Activated CD4-positive, CD25-positive, alpha-beta regulatory T cell treated with anti-CD3 and anti-CD28 coated beads, Interleukin-2, amount 50 U/mL, for 16 hours (primary cell): ENCODE data around the gene ARPC5L.
"Not testable (repeated sequence)": the region's sequence is repeated elsewhere in the genome, so short reads cannot be mapped to it uniquely, and the experiment has no call there.

ENCODE experiments used
- DNase-seq: peaks from one replicate; pipeline ENCODE4 v3.0.0-alpha.2; 2020; ENCODE audit warnings: low read depth, low spot score

Gene ARPC5L

DNA sequence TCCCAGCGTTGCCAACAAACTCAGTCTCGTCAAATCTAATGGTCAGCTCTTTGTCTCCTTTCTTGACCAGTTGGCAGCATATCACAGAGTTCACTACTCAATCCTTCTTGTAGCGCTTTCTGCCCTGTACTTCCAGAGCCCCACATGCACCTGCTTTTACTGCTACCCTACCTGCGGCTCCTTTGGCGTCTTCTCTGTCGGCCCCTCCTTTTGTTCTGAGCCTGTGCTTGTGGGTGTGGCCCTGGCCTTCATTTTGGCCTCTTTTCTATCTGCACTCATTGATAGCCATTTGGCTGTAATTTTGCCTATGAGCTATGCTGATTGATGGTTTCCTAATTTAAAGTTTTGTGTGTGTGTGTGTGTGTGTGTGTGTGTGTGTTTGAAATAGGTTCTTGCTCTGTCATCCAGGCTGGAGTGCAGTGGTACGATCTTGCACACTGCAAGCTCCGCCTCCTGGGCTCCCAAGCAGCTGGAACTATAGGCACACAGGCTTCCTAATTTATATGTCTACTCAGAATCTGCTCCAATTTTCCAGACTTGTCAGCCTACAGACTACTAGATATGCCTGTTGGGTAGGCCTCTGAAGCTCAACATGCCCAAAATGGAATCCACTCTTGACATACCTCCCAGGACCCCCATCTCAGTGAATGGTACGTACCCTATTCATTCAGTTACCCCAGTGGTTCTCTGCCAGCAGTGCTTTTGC is 32.3 kb downstream of the ARPC5L start:
- no peak for DNase-seq

GRCh38 chr9:124894741-124895170 is 32.8 kb downstream of the ARPC5L start:
- peak; percentile 7 for DNase-seq

- no peak for DNase-seq
These were observed 35.9 kb downstream of the ARPC5L start for GRCh38 chr9:124897570-124898460.

GRCh38 chr9:124899845-124900244 is 37.9 kb downstream of the ARPC5L start:
- DNase-seq, result no peak

GRCh38 chr9:124906966-124907365 is 45.0 kb downstream of the ARPC5L start:
- DNase-seq, result no peak

DNA sequence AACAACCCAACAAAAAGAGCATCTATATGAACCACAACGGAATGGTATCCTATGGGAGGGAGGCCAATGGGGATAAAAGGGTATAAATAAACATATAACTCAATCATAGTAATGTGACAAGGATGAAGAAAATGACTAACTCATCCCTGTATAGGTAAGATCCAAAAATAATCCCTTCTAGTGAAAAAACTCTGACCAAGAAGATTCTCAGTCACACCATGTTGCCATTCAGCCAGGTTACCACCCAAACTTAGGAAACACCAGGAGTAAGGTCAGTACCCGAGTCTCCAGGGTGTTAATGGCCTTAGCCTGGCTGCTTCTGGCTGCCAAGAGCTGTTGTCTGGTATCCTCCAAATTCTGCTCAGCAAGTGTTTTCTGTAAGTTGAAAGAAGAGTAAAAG is 46.2 kb downstream of the ARPC5L start:
- no peak for DNase-seq

DNA sequence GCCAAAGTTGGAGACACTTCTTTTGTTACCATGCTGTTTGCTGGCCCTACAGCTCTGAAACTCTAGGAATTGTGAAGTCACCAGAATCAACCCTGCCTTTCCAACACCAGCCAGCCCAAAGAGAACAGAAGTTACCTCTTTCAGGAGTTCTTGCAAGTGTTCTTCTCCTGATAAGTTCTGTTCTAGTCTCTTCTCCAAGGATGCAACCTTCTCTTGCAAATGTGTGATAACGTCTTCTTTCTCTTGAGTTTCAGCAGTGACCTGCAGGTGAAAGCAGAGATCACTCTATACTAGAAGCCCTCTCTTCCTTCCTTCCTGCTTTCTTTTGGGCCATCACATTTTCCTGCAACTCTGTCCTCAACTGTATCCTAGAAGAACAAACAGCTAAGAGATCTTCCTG is 49.8 kb downstream of the ARPC5L start:
- no peak for DNase-seq

DNA sequence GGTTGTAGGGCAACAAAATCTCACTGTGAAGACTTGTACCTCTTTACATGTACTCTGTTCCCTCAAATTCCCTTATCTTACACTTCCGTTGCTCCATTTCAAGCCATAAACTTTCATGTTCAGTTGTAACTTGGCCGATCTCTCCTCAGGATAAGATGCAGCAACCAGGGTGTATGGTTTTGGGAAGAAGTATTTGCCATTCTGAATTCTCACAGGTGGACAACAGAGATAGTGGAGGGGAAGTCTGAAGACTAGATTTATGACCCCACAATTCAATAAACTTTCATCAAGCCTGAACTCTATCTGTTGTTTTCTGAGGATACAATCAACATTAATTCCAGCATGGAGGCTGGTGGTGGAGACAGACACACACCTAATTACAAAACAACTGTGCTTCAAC is 51.4 kb downstream of the ARPC5L start:
- no peak for DNase-seq

DNA sequence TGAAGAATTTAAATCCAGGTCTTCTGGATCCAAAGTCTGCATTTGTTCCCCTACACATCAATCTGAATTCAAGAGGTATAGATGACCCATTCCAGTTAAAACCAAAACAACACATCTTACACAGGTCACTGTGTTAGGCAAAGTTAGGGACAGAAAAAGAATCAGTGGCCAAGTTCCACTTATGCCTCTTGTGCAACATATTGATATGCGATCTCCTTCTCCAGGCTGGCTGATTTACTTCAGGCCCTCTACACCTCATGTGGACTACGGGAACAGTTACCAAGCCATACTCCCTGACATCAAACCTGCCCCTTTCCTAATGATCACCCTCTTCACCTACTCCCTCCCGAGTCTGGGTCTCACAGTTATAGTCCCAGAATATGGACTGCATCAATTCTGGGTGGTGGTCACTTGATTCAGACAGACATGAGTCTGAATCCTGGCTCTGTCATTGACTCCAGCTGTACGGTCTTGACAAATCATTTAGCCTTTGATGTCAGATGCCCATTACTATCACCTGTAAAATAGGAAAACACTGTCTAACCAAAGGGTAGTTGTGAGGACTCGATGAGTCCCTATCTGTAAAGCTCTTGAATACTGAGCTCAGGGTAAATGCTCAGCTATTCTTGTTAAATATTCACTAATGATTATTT is 52.9 kb downstream of the ARPC5L start:
- no peak for DNase-seq

DNA sequence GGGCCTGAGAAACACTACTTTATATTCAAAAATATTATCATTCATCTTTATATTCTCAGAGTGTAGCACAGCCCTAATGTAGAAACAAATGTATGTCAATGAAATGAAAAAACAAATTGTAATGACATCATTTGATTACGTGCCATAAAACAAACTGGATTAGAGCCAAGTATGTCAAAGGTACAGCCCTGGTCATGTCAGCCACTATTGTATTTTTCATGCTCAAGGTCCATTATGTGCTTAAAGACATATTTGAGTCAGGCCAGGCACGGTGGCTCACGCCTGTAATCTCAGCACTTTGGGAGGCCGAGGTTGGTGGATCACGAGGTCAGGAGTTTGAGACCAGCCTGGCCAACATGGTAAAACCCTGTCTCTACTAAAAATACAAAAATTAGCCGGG is 58.5 kb downstream of the ARPC5L start:
- DNase-seq, result not testable (repeated sequence)
